HFF-Myc (cell line): ENCODE measurements around the gene BPHL.
A peak's percentile ranks its signal among the peaks of the same experiment; 100 is the strongest.

Experiments
- DNase-seq: peaks from one replicate; pipeline ENCODE4 v3.0.0-alpha.2; 2011; ENCODE audit warnings: low read depth; ENCODE audit errors: extremely low read depth
- H3K4me3 ChIP-seq: replicated peaks from 2 replicates; pipeline ENCODE4 v1.5.1; 2011; ENCODE audit warnings: low read depth, mild to moderate bottlenecking, control low read depth, low read length
- CTCF ChIP-seq: IDR thresholded peaks from 2 replicates; pipeline ENCODE4 v1.5.1; 2012; ENCODE audit warnings: mild to moderate bottlenecking, low read depth, low read length, control low read depth; ENCODE audit errors: missing control alignments

Gene BPHL

GRCh38 chr6:3118353-3119039 is at the start of gene BPHL:
Gene BPHL, plus strand, starts transcription at chr6:3118711. Its CDS starts 30 bp downstream, at chr6:3118741.
- H3K4me3 ChIP-seq = peak within 1 kb of the TSS; percentile 65
- peak; percentile 80 for DNase-seq
- TF ChIP-seq CTCF = no peak

DNA sequence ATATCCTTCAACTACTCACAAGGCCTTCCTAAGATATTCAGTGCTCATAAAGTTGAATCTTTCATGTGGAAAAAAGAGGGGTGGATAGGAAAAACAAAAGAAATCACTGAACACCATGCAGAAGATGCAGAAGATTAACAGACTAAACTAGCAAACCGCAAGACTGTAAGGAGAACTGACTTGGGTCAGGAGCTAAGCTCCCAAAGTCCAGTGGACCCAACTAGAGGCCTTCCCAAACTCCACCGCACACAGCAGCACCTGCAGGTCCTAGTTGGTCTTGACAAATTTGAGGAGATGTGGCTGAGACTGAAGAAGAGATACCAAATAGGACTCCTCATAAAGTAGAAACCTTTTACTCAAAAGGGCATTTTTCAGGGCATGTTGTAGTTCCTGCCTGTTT is 46.9 kb upstream of the BPHL start:
- no peak for DNase-seq
- no peak overlapping the region for H3K4me3 ChIP-seq
- TF ChIP-seq CTCF = no peak

DNA sequence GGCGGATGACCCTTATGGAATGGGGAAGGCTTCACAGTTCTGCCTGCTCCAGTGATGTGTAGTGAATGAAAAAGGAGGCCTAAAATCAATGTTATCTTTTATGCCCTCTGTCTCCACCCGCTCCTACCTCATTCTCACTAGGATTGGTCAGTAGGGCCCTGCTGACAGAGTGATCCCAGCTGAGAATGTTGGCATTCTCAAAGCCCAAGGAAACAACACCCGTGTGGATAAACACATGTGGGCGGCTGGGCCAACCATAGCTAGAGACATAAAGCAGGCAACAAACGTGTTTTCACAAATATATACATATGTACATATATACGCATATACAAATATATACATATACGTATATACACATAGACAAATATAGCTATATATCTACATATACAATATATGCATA is 45.7 kb upstream of the BPHL start:
- H3K4me3 ChIP-seq = no peak overlapping the region
- no peak for TF ChIP-seq CTCF
- no peak for DNase-seq

DNA sequence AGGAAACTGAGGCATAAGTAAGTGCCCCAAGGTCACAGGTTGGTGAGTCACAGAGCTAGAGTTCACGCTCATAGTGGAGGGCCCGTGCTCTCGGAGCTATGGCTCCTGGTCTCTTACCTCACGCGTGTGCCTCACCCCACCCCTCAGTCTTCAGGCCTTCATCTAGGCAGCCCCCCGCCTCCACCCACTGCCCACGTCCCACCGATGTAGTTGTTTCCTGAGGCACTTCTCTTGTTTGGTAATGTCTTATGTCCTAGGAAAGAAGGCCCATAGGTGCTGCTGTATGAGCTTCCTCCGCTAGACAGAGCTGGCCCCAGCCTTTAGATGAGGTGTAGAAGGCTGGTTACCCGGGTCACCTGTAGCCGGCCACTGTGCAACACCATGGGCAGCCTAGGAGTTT is 45.1 kb upstream of the BPHL start:
- TF ChIP-seq CTCF = no peak
- DNase-seq = no peak
- no peak overlapping the region for H3K4me3 ChIP-seq

DNA sequence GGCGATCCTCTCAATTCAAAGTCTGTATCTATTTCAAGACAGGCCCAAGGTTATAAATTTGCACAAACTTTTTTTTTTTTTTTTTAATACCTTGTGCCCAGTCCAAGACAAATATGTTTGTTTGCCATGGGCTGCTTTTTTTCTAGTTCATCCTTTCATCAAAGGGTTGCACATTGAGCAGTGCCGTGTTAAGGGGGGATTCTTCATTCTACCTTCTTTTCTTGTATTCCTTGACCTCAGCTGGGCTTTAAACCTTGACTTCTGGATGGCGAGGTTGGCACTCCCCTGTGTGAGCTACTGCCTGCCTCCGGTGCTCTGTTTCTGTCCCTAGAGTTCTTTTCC is 42.8 kb upstream of the BPHL start:
- H3K4me3 ChIP-seq = no peak overlapping the region
- DNase-seq = no peak
- no peak for TF ChIP-seq CTCF

DNA sequence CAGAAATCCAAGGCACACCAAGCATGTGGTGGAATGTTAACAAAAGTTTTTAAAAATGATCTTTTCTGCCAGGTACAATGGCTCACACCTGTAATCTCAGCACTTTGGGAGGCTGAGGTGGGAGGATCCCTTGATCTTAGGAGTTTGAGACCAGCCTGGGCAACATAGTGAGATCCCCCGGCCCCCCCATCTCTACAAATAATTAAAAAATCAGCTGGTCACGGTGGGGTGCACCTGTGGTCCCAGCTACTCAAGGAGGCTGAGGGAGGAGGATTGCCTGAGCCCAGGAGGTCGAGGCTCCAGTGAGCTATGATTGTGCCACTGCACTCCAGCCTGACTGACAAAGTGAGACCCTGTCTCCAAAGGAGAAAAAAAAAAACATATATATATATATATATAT is 42.2 kb upstream of the BPHL start:
- no peak for DNase-seq

More for the DNA sequence above, 42.2 kb upstream of the BPHL start:
- no peak for TF ChIP-seq CTCF
- H3K4me3 ChIP-seq = no peak overlapping the region
